ENCODE data around the gene KMT5C.

KMT5C gene

DNA sequence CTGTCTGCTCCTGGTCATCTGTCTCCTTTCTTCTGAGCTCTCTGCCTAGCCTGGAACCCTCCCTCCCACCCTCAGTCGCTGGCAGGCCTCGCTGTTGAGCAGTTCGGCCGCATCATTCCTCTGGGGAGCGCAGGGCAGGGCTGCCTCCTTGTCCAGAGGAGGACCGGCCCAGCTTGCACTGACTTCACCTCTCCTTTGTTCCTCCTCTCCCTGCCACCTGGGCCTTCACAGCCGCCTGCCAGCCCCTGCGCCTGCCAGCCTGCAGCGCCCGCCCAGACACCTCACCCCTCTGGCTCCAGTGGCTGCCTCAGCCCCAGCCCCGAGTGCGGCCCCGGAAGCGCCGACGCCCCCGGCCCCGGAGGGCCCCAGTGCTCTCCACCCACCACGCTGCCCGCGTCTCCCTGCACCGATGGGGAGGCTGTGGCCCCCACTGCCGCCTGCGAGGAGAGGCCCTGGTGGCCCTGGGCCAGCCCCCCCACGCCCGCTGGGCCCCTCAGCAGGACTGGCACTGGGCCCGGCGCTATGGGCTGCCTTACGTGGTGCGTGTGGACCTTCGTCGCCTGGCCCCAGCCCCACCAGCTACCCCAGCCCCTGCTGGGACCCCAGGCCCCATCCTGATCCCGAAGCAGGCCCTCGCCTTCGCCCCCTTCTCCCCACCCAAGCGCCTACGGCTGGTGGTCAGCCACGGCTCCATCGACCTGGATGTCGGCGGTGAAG is 7.2 kb downstream of the KMT5C start:
- no peak for DNase-seq (ENCODE audit: low read depth in 2 of 2)

DNA sequence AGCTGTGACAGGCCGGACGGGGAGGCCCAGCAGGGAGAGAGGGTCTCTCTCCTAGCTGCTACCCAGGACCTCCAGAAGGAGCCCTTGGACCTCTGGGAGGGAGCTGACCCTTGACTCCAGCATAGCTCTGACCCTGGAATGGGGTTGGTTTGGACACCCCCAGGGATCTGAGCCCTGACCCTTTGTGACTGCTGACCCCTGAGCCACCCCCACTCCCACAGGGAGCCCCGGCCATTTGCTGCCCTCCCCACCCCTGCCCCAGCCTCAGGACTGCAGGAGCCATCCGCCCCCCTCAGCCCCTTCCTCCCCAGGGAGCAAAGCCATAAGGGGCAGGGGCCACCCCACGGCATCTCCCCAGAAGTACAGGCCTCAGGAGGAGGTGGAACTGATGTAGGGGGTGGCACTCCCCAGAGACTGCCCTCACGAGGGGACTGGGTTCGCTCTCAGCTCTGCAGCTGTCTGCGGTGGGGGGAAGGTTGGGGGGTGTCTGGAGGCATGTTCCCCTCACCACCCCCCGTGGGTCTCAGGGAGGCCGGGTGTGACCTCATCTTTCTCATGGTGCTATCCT is 7.8 kb downstream of the KMT5C start:
- DNase-seq (ENCODE audit: low read depth in 2 of 2), result no peak

DNA sequence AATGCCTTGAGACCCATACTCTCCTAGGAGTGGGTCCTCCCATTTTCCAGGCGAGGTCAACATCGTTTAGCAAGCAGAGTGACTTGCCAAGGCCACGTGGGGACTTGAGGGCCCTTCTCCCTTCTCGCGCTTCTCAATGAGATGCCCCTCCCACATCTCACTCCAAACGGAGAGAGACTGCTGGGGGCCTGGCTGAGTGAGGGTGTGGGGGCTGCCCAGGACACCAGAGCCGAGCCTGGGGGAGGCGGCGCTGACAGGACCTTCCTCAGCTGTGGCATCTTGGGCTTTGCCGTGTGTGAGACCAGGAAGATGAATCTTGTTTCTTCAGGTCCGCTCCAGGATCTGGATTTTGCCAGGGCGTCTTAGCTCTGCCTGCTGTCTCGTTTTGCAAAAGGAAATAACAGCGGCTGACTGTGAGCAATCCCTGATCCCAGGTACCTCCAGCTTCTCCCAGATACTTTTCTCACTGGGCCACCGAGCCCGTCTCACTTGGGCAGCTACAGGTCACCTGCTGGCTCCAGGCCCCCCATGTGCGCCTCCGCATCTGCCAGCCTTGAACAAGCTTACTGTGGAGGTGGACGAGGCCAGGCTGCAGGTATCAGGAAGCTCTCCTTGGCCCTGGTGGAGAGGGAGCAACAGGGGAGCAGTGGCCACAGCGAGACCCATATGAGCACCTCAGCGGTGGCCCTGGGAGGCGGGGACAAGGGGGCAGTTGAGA is 8.8 kb downstream of the KMT5C start:
- DNase-seq (ENCODE audit: low read depth in 2 of 2), result no peak

GRCh38 chr19:55350620-55351315 is 11.1 kb downstream of the KMT5C start:
- DNase-seq (ENCODE audit: low read depth in 2 of 2), result no peak

DNA sequence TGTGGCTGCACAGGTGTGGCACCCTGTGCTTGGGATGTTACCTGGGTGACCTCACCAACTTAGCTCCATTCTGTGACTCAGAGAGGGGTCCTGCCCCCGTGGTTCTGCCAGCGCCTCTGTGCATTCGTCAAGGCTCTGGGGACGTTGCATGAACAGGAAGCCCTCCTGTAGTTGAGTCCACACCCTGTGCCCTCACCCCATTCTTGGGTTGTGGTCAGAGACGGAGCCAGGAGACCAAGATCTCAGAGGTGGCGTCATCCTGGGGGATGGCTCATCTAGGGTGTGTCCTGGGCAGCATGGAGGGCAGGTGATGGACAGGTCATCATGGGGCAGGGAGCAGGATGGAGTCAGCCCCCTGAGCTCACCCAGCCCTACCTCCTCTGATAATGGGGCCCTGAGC is 12.4 kb downstream of the KMT5C start:
- no peak for DNase-seq (ENCODE audit: low read depth in 2 of 2)

GRCh38 chr19:55352549-55353145 is 13.0 kb downstream of the KMT5C start:
- DNase-seq (ENCODE audit: low read depth in 2 of 2), result no peak

DNA sequence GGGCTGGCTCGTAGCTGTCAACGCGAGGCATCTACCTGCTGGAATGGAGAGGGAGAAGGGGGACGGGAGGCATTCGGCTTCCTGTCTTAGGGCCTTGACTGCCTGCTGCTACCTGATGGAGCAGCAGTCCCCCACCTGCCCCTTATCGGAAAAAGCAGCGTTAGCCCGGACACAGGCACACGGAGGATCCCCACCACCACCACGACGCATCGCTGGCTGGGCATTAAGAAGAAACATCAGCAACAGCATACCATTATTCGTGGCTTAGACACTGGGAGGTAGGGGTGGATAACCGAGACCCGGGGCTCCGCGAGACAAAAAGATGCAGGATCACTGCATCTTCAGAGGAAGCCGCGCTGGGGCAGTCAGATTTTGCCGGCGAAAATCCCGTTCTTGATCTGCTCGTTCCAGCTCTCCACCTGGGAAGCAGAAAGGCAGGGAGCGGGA is 13.7 kb downstream of the KMT5C start:
- no peak for DNase-seq (ENCODE audit: low read depth in 2 of 2)

GRCh38 chr19:55353803-55354697 is 14.4 kb downstream of the KMT5C start:
- DNase-seq (ENCODE audit: low read depth in 2 of 2), result peak; percentile 23 to 40

GRCh38 chr19:55354698-55355212 is 15.1 kb downstream of the KMT5C start, which contains the start of gene COX6B2:
Gene COX6B2, minus strand, starts transcription at chr19:55354719. Its CDS starts 198 bp downstream, at chr19:55354521.
- no peak for DNase-seq (ENCODE audit: low read depth in 2 of 2)

DNA sequence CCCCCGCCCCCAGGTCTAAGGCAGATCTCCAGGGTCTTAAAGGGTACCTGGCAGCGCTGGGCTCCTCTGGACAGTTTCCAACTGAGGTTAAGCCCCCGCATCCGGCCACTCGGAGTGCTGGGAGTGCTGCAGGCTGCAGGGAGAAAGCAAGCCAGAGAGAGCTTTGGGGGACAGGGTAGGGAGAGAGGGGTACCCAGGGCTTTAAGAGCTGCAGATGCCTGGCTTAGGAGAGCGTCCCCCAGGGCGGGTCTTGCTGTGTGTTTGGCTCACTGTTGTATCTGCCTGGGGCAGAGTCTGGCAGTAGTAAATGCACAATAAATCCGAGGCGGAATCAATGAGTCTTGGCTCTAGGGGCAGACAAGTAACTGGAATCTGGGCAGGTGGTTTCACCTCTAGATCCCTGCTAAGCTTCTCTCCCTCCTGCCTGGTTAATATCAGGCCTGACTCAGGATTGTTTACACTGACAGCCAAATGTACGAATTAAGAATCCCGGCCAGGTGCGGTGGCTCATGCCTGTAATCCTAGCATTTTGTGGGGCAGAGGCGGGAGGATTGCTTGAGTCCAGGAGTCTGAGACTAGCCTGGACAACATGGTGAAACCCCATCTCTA is 15.6 kb downstream of the KMT5C start:
- no peak for DNase-seq (ENCODE audit: low read depth in 2 of 2)

DNA sequence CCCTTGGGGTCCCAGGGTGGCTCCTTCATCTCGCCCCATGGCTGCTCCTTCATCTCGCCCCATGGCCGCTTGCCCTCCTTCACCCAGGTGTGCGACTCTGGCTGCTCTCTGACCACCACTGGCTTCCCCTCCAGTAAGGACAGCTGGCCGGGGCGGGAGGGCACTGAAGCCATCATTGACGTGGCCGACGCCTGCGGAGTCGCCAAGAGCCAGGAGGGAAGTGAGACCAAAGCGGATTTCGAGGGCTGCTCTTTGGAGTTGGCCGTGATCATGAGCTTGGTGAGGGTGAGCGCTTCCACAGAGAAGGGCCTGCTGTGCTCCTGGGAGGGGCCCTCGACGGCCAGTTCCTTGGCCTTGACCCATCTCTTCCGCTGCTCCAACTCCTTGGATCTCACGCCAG is 18.8 kb downstream of the KMT5C start:
- no peak for DNase-seq (ENCODE audit: low read depth in 2 of 2)

GRCh38 chr19:55358943-55359908 is 19.6 kb downstream of the KMT5C start:
- DNase-seq (ENCODE audit: low read depth in 2 of 2), result no peak

- no peak for DNase-seq (ENCODE audit: low read depth in 2 of 2)
These were observed 21.2 kb downstream of the KMT5C start for GRCh38 chr19:55360902-55361301.

DNA sequence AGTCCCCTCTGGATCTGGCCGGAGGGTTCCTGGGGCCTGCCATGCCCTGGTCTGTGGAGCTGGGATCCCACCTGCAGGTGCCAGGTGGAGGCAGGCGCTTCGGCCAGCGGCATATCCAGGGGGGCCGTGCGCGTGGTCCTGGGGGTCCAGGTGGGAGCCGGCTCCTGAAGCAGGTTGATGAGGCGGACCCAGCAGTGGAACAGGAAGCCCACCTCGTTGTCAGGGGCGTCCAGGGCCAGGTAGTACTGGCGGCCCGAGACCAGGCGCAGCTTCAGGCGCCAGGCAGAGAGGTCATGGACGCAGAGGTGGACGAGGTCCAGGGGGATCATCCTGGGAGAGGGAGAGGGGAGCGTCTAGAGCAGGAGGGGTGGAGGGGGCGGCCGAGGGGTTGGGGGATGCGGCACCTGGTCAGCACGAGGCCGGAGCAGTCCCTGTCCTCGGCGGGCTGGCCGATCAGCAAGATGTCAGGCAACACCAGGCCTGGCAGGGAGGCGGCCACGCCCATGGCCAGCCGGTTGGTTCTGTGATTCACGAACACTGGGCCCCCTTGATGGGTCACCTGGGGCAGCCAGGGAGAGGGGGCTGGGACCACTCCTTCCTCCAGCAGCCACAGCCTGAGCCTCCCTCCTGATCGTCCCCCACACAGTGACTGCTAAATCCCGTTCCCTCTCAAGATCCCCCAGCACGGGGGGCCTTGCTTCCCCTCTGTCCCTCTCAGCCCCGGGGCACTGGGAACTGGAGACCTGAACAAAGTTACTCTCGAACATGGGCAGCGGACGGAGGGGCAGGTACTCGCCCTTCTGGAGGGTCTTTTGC is 22.7 kb downstream of the KMT5C start:
- no peak for DNase-seq (ENCODE audit: low read depth in 2 of 2)

- no peak for DNase-seq (ENCODE audit: low read depth in 2 of 2)
These were observed 23.5 kb downstream of the KMT5C start, which contains the start of gene GARIN5B for GRCh38 chr19:55362990-55363716. Gene GARIN5B, minus strand, starts transcription at chr19:55363260. Its CDS starts 194 bp downstream, at chr19:55363066.

GRCh38 chr19:55365245-55365644 is 25.6 kb downstream of the KMT5C start:
- DNase-seq (ENCODE audit: low read depth in 2 of 2), result no peak

- no peak for DNase-seq (ENCODE audit: low read depth in 2 of 2)
These were observed 26.3 kb downstream of the KMT5C start for GRCh38 chr19:55365964-55366363.
